Ovary (tissue), 9 donors: ENCODE measurements around the gene IFI16. TPM values are rescaled to one million over a fixed set of nuclear protein-coding genes. Genes with fewer than 3 reads are reported as not detected.
"Not testable (repeated sequence)": the region's sequence is repeated elsewhere in the genome, so short reads cannot be mapped to it uniquely, and the experiment has no call there.

ENCODE experiments used
- DNase-seq, 5 donors: peaks; one replicate each; pipeline ENCODE4 v3.0.0-alpha.2; 2019 to 2020
- H3K27ac ChIP-seq, 2 donors: fragments of 200-600 bp; one replicate each; pipeline versions ENCODE4 v1.5.1 to v1.8.0; 2019 to 2022
- H3K27me3 ChIP-seq: fragments of 200-600 bp; one replicate; pipeline ENCODE4 v1.8.0; 2022
- H3K36me3 ChIP-seq: fragments of 200-600 bp; sonication (generic); one replicate; pipeline ENCODE4 v1.5.1; 2019
- H3K4me1 ChIP-seq: one replicate; pipeline ENCODE4 v1.8.1; 2013; ENCODE audit warnings: mild to moderate bottlenecking, moderate library complexity; ENCODE audit not compliant: insufficient read depth
- H3K4me3 ChIP-seq: fragments of 200-600 bp; sonication (generic); one replicate; pipeline ENCODE4 v1.5.1; 2017
- H3K9me3 ChIP-seq, 2 donors: fragments of 200-600 bp in 1 of 2; sonication (generic) in 1 of 2; one replicate each; pipeline versions ENCODE4 v1.5.1 to v1.8.1; 2013 to 2019; ENCODE audit warnings: mild to moderate bottlenecking in 1 of 2, moderate library complexity in 1 of 2
- EP300 ChIP-seq: sonication (generic); formaldehyde crosslinking; IDR thresholded peaks from one replicate; pipeline ENCODE4 v1.6.1; 2017; ENCODE audit warnings: antibody characterized with exemption
- POLR2A ChIP-seq: fragments of 450-650 bp; IDR thresholded peaks from one replicate; pipeline ENCODE4 v1.6.1; 2017; ENCODE audit warnings: antibody characterized with exemption, mild to moderate bottlenecking, moderate library complexity
- WGBS, 3 donors: extraction: QIAGEN DNeasy Blood & Tissue Kit in 1 of 3; methylation state at CpG; one replicate each; pipeline versions ENCODE4 v1.1.5 to v1.1.7; 2013 to 2017; 5-methylcytosine and 5-hydroxymethylcytosine counted together
- intact Hi-C, 4 donors: fragments of 100-400 bp; cut with DNase I; formaldehyde crosslinking; loops; one replicate each; pipeline versions ENCODE4 v1.11.0 to v1.15.1; 2022 to 2023
- polyA plus RNA-seq, 2 donors: library from polyadenylated mRNA; stranded (reverse); fragments of 200-250 nt in 1 of 2; fragments of 350-450 nt in 1 of 2; fragmentation: Illumina TruSeq in 1 of 2; extraction: RNeasy Lipid Tissue Mini Kit (QIAGEN cat#74804) in 1 of 2; gene quantifications; one replicate each; pipeline ENCODE4 v1.2.3, GENCODE V29; 2013 to 2014
- total RNA-seq, 7 donors: library from RNA; depleted of rRNA in 2 of 7; stranded (reverse); fragments of >200 nt in 2 of 7; fragmentation: NEBNext Ultra II Directional in 3 of 7; extraction: Animal tissue kit (Norgen Biotek cat#: 25700) in 3 of 7; gene quantifications; one replicate each; pipeline versions ENCODE4 v1.1.0 to v1.2.4, GENCODE V29; 2016 to 2023
- TF ChIP-seq, protein P1 (sequence below), 3 donors: fragments of 450-650 bp in 2 of 3; fragments of 200-600 bp in 1 of 3; IDR thresholded peaks; one replicate each; pipeline versions ENCODE4 v1.5.1 to v1.8.0; 2016 to 2022; ENCODE audit warnings: antibody characterized with exemption in 3 of 3, mild to moderate bottlenecking in 1 of 3
- donor health status: DM: no; HTN: no; CAD: no; lungs with moderate emphysema.
- donor health status: DM: no; HTN: no; CAD: no.
- donor health status: Bipolar disorder and iron deficiency.
- donor health status: DM: yes; HTN: yes; CAD: no.
- donor health status: DM: no; HTN: no; CAD: no.
- donor health status: DM: yes; HTN: yes; CAD: no.

The IFI16 gene
- total and polyA plus RNA-seq, 9 donors: 73.1 to 184 (median 95.4) TPM

DNA sequence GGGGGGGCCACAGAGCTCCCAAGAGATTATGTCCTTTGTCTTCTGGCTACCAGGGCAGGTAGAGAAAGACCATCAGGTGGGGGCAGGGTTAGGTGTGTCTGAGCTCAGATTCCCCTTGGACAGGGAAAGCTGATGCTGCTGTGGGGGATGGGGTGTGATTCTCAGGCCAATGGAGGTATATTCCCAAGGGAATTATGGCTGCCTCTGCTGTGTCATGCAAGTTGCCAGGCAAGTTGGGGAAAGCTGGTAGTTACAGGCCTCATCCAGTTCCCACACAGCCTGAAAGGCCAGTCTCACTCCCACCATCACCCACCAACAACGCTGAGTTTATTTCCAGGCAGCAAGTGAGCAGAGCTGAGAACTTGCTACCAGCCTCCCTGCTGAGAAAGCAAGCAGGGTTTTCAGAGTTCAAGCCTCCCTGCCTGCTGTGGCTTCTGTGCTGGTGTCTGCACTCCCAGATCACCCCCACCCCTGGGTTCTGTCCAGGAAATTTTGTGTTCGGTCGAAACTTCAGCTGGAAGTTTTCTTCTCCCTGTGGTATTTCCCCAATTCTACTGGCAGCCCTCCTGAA lies 21.3 kb downstream of the IFI16 start:
- DNase-seq: no peak
- H3K27me3 ChIP-seq: no peaks in the 10 kb centered on the region
- TF ChIP-seq, protein P1, sequence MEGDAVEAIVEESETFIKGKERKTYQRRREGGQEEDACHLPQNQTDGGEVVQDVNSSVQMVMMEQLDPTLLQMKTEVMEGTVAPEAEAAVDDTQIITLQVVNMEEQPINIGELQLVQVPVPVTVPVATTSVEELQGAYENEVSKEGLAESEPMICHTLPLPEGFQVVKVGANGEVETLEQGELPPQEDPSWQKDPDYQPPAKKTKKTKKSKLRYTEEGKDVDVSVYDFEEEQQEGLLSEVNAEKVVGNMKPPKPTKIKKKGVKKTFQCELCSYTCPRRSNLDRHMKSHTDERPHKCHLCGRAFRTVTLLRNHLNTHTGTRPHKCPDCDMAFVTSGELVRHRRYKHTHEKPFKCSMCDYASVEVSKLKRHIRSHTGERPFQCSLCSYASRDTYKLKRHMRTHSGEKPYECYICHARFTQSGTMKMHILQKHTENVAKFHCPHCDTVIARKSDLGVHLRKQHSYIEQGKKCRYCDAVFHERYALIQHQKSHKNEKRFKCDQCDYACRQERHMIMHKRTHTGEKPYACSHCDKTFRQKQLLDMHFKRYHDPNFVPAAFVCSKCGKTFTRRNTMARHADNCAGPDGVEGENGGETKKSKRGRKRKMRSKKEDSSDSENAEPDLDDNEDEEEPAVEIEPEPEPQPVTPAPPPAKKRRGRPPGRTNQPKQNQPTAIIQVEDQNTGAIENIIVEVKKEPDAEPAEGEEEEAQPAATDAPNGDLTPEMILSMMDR (IDR thresholded peaks at IDR 0.05): no peak
- TF ChIP-seq POLR2A (no peak), EP300 (no peak)
- no peak overlapping the region for H3K4me3 ChIP-seq
- 35 to 45% (median 35%) methylated on average over 3 of the region's 3 CpGs for WGBS, 3 donors
- no peaks in the 10 kb centered on the region for H3K4me1 ChIP-seq
- no peak overlapping the region for H3K27ac ChIP-seq
- H3K36me3 ChIP-seq: no peaks in the 10 kb centered on the region
- H3K9me3 ChIP-seq: no peaks in the 10 kb centered on the region
- intact Hi-C loops: no loop called here

DNA sequence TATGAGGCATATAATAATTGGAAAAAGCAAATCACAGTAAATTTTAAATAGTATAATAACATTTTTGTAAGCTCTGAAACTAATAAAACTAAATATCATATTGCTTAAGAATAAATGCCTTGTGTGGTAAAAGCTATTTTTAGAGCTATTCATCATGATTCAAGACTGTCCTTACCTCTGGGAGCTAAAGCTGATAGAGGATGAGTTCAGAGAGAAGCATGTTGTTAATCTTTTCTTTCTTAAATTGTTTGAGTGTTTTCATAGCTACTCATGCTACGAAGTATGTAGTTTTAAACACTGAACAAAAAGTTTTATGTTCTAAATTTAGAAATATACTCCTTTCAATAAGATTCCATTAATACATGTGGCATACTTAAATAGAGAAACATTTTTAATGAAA lies 30.5 kb downstream of the IFI16 start:
- Histone ChIP-seq H3K36me3 (no peaks in the 10 kb centered on the region), H3K4me3 (no peak overlapping the region), H3K27me3 (no peaks in the 10 kb centered on the region), H3K9me3 (no peaks in the 10 kb centered on the region), H3K4me1 (no peaks in the 10 kb centered on the region), H3K27ac (no peak overlapping the region)
- TF ChIP-seq EP300: no peak
- no peak for TF ChIP-seq POLR2A
- TF ChIP-seq, protein P1 (IDR thresholded peaks at IDR 0.05): no peak
- no peak for DNase-seq
- 23 to 40% (median 40%) methylated on average over 1 of the region's 1 CpG for WGBS, 3 donors
- intact Hi-C loops: no loop called here

DNA sequence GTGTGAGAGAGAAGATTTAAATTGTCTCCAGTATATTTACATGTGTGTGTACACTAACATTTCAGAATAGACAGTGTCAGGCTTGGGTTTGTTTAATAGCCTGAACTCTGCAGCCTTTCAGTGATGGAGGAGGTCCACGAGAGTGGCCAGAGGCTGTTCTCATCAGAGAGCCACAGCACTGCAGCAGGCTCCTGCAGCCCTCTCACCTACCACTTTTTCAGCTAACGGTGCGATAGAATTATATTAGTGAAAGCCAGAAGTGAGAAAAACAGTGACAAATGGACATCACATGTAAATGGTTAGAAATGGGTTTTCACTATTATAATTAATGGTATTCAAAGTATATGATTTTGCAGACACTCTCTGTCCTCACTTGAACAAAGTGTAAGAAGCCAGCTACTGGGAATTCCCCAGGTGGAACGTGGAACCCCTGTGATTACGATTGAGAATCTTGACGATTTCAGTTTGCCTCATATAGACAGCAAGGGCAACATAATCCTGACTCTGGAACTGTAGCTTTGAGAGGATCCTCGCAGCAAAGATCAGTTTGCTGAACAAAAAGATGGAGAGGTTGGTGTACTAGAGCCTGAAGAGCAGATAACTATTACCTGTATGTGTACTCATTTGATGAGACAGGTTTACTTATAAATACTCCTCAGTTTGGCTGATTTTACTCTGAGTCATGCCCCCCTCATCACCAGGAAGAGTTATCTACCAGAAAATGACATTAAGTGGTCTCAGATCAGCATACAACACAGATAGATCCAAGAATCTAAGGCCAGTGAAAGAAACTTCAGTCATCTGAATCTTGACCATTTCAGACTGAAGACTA lies 31.4 kb downstream of the IFI16 start:
- H3K27ac ChIP-seq: no peak overlapping the region
- H3K4me1 ChIP-seq: no peaks in the 10 kb centered on the region
- no peaks in the 10 kb centered on the region for H3K9me3 ChIP-seq
- WGBS, 3 donors: 92 to 93% (median 93%) methylated on average over 7 of the region's 7 CpGs
- H3K4me3 ChIP-seq: no peak overlapping the region
- H3K36me3 ChIP-seq: no peaks in the 10 kb centered on the region
- intact Hi-C loops: no loop called here
- DNase-seq: no peak
- no peaks in the 10 kb centered on the region for H3K27me3 ChIP-seq
- TF ChIP-seq, protein P1 (IDR thresholded peaks at IDR 0.05): no peak

DNA sequence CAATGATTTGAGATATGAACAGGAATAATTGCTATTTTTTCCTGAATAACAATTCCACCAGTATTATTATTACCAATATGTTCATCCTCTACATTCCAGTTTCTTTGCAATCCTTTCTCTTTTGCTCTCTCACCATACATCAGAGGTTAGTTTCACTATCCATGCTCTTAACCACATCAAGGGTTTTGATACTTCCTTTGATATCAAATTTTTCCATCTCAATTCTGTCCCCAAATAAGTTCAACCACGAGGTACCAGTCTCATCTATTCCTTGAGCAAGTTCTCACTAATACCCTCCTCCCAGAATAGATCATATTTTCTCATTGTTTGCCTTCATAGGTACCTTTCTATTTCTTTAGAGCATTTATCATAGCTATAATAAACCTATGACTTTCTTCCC lies 36.8 kb downstream of the IFI16 start:
- H3K27ac ChIP-seq, H3K4me1 ChIP-seq, intact Hi-C loops, H3K36me3 ChIP-seq, H3K9me3 ChIP-seq, H3K4me3 ChIP-seq, DNase-seq, H3K27me3 ChIP-seq: not testable (repeated sequence)
- 67 to 81% (median 77%) methylated on average over 1 of the region's 1 CpG for WGBS, 3 donors

DNA sequence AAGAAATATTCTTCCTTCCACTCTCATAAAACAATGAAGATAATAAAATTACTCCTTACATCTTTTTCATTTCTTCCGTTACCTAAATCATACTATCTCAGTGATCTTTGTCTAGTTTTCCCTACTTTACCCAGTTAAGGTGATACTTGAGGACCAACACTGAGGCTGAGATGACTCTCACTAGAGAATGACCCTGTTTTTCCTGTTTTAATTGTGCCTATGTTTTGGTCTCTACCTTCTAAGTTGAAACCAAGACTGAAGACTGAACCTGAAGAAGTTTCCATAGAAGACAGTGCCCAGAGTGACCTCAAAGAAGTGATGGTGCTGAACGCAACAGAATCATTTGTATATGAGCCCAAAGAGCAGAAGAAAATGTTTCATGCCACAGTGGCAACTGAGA lies 41.7 kb downstream of the IFI16 start:
- 96 to 98% (median 96%) methylated on average over 2 of the region's 2 CpGs for WGBS, 3 donors
- no peaks in the 10 kb centered on the region for H3K36me3 ChIP-seq
- intact Hi-C loops: no loop called here

More for the DNA sequence above, 41.7 kb downstream of the IFI16 start:
- Histone ChIP-seq H3K27me3 (no peaks in the 10 kb centered on the region), H3K4me1 (no peaks in the 10 kb centered on the region), H3K27ac (no peak overlapping the region), H3K9me3 (no peaks in the 10 kb centered on the region), H3K4me3 (no peak overlapping the region)
- no peak for TF ChIP-seq EP300
- TF ChIP-seq, protein P1 (IDR thresholded peaks at IDR 0.05): no peak
- no peak for TF ChIP-seq POLR2A
- DNase-seq: no peak
